Measurements from ENCODE around the gene MEOX2.

GRCh38 chr7:15667991-15668390, 18.5 kb downstream of the MEOX2 start:
- TF ChIP-seq GATA3 (IDR thresholded peaks at IDR 0.05; ENCODE audit: low read depth, low read length) (no peak), GATA2 (IDR thresholded peaks at IDR 0.05; ENCODE audit: low read depth, low read length) (no peak)

Data from SH-SY5Y (cell line).